LHCN-M2 (cell line): Measurements from ENCODE around the gene GABRP. TPM values are rescaled to one million over a fixed set of nuclear protein-coding genes. Genes with fewer than 3 reads are reported as not detected.
"Not testable (repeated sequence)": the region's sequence is repeated elsewhere in the genome, so short reads cannot be mapped to it uniquely, and the experiment has no call there.

Experiments used
- DNase-seq: peaks from one replicate; pipeline ENCODE4 v3.0.0-alpha.2; 2012; ENCODE audit warnings: low read depth
- polyA plus RNA-seq: library from polyadenylated mRNA; unstranded; fragments of >200 nt; gene quantifications from one replicate; pipeline ENCODE4 v1.2.1, GENCODE V29; 2012; ENCODE audit warnings: missing spikeins
- total RNA-seq: library from RNA; depleted of rRNA; stranded (reverse); fragments of >200 nt; gene quantifications from 2 replicates; pipeline ENCODE4 v1.2.3, GENCODE V29; 2014; rRNA removed

Gene GABRP
- 0.06 TPM in 1 of 2 replicates, not detected in the other for total RNA-seq
- not detected for polyA plus RNA-seq

- no peak for DNase-seq
Measured at GRCh38 chr5:170783498-170784247, at the start of gene GABRP. Gene GABRP, plus strand, starts transcription at chr5:170783725. Its CDS starts 4,891 bp downstream, at chr5:170788616.

GRCh38 chr5:170736966-170737365 lies 46.6 kb upstream of the GABRP start:
- DNase-seq, result no peak

GRCh38 chr5:170737591-170737990 lies 45.9 kb upstream of the GABRP start:
- DNase-seq, result no peak

GRCh38 chr5:170738840-170739239 lies 44.7 kb upstream of the GABRP start:
- no peak for DNase-seq

- DNase-seq, result no peak
Measured at GRCh38 chr5:170739446-170739845, 44.1 kb upstream of the GABRP start.

- no peak for DNase-seq
Measured at GRCh38 chr5:170740551-170741205, 42.8 kb upstream of the GABRP start.

- DNase-seq, result no peak
Measured at GRCh38 chr5:170741801-170742200, 41.7 kb upstream of the GABRP start.

GRCh38 chr5:170743876-170744212 lies 39.7 kb upstream of the GABRP start:
- DNase-seq, result no peak

GRCh38 chr5:170745481-170746071 lies 37.9 kb upstream of the GABRP start:
- DNase-seq, result no peak

- no peak for DNase-seq
Measured at GRCh38 chr5:170746075-170746960, 37.2 kb upstream of the GABRP start.

GRCh38 chr5:170746961-170747340 lies 36.6 kb upstream of the GABRP start:
- DNase-seq, result no peak

- no peak for DNase-seq
Measured at GRCh38 chr5:170747357-170747756, 36.2 kb upstream of the GABRP start.

- no peak for DNase-seq
Measured at GRCh38 chr5:170747851-170748250, 35.7 kb upstream of the GABRP start.

GRCh38 chr5:170748951-170749471 lies 34.5 kb upstream of the GABRP start:
- DNase-seq, result no peak

- DNase-seq, result no peak
Measured at GRCh38 chr5:170749911-170750431, 33.6 kb upstream of the GABRP start.

GRCh38 chr5:170750791-170751190 lies 32.7 kb upstream of the GABRP start:
- no peak for DNase-seq

GRCh38 chr5:170751631-170752030 lies 31.9 kb upstream of the GABRP start:
- DNase-seq, result no peak

GRCh38 chr5:170752257-170753215 lies 31.0 kb upstream of the GABRP start:
- DNase-seq, result no peak

GRCh38 chr5:170753311-170753710 lies 30.2 kb upstream of the GABRP start:
- DNase-seq, result no peak

- DNase-seq, result not testable (repeated sequence)
Measured at GRCh38 chr5:170754508-170754907, 29.0 kb upstream of the GABRP start.
